Epidermal melanocyte (primary cell): ENCODE data around the gene IFNA17.
"Not testable (repeated sequence)": the region's sequence is repeated elsewhere in the genome, so short reads cannot be mapped to it uniquely, and the experiment has no call there.

Source experiments
- DNase-seq: peaks from one replicate; pipeline ENCODE4 v3.0.0; 2011; ENCODE audit warnings: low spot score; ENCODE audit not compliant: insufficient read length

The IFNA17 gene

DNA sequence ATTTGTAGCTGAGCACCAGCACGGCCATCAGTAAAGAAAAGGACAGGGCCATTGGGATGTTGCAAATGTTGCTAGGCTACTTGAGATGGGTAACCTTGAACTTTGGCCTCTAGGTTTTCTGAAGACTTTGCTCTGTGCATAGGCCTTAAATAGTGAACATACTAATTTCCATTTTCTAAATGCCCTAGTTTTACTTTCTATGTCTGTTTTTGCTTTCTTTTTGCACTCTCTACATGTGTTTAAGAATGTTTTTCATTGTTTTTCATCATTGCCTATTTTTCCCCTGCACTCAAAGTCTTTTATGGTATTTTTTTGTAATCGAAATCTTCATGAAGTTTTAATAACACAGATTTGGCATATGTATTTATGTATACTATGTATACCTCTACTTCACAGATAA, at the start of gene IFNA17:
Gene IFNA17, minus strand, starts transcription at position 101 of the 400 bp plus-strand sequence. Its CDS starts 49 bp downstream, at position 52.
- DNase-seq = no peak

DNA sequence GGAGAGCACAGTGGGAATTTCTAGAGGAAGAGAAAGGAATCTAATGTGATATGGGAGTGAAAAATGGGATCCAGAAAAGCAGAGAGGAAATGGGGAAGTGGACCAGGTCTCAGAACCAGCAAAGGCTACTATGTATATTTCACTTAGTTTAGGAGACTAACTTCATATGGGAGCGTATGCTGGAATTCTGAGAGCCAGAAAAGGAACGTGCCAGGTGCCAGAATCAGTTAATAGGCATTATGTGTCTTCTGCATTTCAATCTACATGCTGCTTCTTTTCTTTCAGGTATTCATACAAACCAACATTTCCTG, 40.3 kb upstream of the IFNA17 start:
- no peak for DNase-seq

DNA sequence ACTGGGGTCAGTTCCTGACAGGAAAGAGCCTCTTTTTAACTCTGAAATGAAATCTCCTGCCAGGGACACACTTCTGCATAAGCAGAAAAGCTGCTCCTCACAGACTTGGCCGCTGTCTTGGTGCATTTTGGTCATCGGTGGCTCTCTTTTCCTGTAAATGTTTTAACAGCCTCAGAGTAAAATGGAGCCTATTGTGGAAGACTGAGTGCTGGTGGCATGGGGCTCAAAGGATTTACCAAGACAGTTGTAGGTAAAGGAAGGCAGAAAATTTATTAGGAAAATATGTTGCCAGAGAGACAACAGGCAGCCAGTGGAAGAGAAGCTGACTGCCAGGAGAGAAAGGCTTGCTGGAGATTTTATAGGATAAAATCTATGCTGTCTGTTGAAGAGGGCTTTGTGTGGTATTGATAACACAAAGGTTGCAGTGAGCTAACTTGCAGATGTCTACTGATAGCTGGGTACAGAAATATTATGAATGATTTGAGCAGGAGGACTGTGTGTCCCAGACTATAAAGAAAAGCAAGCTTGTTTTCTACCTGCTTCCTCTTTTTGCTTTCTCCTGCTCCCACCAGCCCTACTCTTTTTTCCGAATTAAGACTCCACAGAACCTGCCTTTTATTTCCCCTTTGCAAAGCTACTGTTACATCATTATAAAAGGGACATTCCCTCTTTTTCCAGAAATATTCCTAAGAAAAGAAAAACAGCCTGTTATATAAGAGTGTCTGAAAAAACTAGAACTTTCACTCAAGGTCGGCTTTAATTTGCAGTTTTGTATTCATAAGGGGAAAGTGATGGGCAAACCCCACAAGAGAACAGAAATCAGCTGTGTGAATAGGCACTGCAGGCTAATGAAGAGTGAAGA, 39.7 kb upstream of the IFNA17 start:
- no peak for DNase-seq

DNA sequence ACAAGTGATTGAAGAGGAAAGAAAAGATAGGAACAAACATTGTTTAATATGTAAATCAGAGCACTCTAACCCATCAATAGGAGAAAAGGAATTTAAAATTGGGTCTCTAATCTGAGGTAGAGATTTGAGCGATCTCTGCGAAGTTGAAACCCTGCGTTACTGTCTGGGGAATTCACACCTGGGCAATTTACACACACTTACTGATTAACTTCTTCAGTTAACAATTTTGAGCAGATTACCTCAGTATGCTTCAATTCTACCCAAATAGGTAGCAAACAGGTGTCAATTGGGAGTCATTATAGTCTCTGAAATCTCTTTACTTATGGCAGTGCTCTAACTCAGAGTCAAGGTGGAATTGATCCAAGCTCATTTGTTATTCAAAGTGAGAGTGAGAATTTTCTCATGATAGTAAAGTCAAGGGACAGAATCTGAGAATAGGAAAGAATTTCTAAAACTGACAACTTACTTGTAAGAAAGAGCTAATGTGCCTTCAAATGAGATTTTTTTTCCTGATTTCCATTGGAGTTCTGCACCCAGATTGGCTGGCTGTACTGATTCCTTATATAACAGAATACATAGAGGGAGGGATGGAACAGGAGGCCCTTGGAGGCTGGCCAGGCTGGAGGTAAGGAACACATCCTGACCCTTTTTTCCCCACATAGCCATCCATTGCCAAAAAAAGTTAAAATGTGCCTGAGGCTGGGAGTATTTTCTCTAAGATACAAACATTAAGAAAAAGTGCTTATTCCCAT, 38.9 kb upstream of the IFNA17 start:
- DNase-seq = no peak

DNA sequence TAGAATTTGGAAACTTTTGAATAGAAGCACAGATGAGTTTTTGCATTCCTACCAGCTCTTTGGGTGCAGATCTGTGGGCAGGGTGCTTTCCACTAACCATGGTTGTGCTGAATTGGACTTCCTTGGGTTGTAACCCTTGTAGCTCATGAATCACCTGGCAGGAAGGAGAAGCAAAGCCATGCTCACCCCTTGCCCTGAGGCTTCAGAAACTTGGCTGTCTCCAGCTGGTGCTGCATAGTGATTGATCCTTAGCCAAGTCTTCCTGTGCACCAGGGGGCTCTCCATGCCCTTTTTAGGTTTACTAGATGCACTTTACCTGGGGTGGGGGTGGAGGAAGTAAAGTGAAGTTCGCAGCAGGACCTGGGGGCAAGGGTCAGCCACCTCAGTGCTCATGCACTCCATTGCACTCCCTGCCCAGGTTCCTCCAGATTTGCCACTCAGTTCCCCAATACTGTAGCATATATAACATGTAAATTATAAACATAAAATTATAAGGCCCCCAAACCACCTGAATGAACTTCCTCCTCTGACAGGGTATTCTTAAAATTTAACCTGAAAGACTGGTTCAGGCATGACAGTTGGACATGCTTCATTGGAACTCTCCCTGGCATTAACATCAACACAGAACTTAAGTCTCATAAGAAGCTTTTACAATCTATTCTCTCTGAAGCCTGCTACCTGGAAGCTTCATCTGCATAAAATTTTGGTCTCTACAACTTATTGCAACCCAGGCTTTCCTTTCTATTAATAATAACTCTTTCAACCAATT, 37.6 kb upstream of the IFNA17 start:
- DNase-seq = no peak

DNA sequence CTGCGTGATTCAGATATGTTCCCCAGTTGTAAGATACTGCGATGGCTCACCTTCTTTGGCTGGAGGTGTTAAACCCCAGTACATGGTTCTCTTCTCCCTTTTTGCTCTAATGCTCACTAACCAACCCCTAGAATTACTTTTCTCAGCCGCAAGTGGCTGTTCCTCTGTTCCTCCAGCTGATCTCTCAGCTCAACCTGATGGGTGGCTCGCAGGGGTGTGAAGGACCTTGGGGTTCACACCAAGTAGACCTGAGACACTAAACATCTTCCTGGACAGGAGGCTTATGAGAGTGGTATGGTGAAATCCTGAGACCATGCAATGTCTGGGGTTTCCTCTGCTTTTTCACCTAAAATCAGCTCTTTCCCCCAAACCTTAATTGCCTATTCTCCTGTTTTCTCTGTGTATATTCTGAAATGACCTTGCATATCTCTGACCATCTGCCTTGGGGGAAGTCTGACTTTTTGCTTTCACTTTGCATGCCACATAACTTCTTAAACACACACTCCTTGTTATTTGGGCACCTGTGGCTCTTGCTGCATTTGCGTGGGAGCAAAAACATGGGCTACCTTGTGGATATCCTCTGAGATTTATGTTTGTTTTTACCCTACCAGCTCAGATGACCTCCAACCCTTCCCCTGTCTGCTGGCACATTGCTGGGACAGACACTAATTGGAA, 27.7 kb upstream of the IFNA17 start:
- no peak for DNase-seq

DNA sequence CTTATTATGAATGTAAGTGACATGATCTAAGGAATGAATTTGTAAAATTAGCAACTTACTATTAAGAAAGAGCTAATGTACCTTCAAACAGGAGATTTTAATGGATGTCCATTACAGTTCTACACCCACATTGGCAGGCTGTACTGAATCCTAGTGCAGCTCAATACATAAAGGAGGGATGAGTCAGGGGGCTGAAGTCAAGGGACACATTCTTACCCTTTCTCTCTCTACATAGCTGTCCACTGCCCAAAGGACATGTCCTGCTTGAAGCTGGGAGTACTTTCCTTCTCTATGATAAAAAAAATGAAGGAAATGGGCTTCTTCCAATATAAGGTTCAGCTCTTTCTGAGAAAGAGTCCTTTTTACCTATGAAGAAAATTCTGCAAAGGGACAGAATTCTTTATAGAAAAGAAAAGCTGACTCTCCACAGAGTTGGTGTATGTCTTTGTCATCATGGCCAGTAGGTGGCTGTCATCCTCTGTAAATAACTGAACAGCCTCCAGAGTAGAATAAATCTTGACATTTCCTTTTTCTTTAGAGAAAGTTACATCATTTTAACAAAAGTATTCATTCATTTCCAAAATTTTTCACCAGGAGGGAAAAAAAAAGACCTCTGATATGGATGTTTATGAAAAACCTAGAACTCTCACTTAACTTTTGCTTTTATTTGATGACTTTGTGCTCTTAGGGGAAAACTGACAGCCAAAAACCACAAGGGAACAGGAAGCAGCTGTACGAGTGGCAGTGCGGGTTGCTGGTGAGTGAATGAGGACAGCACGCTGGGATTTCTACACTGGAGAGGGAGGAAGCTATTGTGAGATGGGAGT, 24.9 kb upstream of the IFNA17 start:
- peak; percentile 23 for DNase-seq

DNA sequence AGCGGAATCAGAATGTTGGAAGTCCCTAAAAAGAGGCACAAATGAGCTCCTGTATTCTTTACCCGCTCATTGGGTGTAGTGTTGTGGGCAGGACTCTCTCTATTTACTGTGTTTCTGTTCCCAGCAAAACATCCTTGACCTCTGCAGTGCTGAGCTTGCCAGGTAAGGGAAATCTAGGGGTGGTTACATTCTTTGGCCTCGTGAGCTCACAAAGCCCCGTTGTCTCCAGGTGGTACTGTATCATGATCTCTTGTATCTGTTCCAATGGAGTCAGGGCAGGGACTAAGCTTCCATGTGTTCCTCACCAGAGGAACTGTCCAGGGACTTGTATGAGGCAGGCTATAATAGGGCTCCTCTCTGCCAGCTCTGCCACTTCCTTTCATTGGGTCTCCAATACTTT, 23.6 kb upstream of the IFNA17 start:
- DNase-seq = no peak

DNA sequence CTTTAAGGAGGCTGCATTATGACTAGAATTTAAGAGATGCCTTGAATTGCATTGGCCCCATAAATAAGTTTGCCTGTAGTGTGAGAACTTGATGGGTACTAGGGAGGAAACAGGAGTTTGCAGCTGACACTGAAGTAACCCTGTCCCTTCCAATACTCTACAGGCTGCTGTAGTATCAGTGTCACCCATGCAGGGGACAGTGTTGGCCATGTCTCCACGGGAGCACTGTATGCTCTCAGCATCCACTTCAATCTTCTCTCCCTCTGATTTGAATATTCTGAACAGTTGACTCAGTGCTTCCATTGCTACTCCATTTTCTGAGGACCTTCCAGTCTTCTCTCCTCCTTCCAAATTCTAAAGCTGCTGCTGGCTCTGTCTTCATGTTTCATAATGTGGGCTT, 23.2 kb upstream of the IFNA17 start:
- no peak for DNase-seq

DNA sequence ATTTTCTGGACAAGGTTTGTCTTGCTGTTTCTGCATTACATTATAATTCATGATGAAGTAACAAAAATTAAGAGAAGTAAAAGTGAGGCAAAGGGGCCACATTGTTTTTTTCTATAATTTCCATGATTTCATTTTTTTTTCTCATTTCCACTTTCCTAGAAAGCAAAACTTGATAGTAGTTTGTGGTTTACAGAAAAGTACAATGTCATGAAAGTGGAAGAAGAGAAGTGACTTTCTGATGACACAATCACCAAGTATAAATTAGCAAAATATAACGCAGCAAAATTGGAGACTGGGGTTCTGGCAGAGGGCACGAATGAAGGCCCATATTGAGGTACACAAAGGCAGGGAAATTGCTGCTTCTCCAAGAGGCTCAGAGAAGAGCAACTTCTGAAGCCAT, 16.8 kb upstream of the IFNA17 start:
- DNase-seq = no peak

DNA sequence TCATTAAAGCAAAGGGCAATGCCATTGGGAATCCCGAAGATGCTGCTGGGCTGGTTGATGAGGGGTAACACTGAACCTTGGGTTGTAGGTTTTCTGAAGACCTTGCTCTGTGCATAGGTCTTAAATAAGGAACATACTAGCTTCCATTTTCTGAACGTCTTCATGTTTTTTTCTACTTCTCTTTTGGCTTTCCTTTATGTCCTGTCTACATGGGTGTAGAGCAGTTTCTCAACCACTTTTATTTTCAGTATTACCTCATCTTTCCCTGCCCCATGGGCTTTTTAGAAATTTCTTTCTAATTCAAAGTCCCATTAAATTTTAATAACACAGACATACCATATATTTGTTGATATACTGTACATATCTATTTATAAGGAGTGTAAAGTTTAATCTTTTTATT, 11.9 kb upstream of the IFNA17 start, which contains the start of gene IFNA14:
Gene IFNA14, minus strand, starts transcription at position 95 of the 400 bp plus-strand sequence. Its CDS starts 70 bp downstream, at position 25.
- DNase-seq = no peak

DNA sequence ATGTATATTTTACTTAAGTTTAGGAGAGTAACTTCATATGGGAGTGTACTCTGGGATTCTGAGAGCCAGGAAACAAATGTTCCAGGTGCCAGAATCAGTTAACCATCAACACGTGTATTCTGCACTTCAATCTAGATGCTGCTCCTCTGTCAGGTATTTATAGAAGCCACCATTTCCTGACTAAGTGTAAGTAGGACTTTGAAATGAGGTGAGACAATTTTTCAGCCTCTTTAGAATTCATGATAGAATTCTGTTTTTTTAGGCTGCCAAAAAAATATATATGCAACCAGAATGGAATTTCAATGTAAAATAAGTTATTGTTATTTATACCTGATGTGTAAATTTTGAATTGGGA, 8.3 kb upstream of the IFNA17 start:
- not testable (repeated sequence) for DNase-seq

DNA sequence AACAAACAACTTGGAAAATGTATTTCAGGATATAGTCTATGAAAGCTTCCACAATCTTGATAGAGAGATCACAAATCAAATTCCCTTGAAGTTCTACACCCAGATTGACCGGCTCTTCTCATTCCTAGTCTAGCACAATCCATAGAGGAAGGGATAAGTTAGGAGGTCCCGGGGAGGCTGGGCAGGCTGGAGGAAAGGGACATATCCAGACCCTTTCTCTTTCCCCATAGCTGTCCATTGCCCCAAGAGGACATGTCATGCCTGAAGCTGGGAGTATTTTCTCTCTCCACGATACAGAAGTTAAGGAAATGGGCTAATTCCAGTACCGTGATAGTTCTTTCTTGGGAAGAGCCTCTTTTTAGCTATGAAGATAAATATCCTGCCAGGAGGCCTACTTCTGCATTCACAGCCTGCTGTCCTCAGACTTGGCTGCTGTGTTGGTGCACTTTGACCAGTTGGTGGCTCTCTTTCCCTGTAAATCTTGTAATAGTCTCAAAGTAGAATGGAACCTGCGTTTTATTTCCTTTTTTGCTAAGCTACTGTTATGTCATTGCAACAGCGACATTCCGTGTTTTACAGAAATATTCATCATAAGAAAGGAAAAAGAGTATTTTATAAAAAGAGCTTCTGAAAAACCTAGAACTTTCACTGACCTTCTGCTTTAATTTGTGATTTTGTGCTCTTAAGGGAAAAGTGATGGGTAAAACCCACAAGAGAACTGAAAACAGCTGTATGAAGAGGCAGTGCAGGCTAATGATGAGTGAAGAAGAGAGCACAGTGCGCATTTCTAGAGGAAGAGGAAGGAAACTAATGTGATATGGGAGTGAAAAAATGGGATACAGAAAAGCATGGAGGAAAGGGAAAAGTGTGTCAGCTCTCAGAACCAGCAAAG, 7.7 kb upstream of the IFNA17 start:
- DNase-seq = not testable (repeated sequence)

DNA sequence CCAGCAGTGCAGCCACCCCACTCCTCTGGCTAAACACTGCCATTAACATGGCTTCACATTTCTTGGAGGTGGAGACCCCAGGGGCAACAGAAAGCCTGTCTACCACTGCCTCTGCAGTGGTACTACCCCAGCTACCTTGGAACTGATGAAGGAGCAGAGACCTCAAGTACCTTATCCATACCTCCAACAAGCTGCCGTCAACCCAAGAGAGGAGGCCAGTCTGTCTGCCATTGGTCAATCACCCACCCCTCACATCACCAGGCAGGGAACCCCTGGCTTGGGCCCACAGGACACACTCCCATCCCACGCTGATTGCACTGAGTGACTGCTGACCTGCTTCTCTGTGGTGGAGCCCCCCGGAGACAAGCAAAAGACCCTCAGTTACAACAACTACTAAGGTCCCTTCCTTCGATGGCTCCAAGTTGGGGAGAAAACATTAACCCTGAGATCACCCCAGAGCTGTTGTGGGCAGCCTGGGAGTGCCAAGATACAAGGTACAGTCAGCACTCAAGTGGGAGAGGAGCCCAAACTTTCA, 6.2 kb upstream of the IFNA17 start:
- DNase-seq = no peak

DNA sequence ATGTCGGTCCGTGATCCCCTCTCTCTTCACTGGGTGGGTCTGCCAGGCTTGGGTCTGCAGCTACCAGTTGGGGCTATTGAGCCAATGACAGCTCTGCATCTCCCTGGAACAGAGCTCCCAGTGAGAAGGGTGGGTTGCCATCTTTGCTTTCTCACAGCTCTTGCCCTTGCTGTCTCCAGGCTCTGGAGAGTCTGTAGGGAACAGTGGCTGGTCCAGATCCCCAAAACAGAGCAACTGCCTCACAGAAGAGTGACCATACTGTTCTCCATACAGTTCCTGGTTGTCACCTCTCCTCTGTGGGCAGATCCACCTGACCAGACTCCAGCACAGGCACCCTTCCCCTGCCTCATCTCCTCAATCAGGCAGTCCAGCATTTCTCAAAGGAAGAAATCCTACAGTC, 5.2 kb upstream of the IFNA17 start:
- DNase-seq = no peak

DNA sequence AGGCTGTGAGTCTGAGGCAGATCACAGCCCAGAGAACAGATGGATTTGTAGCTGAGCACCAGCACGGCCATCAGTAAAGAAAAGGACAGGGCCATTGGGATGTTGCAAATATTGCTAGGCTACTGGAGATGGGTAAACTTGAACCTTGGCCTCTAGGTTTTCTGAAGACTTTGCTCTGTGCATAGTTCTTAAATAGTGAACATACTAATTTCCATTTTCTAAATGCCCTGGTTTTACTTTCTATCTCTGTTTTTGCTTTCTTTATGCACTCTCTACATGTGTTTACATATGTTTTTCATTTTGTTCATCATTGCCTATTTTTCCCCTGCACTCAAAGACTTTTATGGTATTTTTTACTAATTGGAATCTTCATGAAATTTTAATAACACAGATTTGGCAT, 10.8 kb downstream of the IFNA17 start, which contains the start of gene IFNA16:
Gene IFNA16, minus strand, starts transcription at position 101 of the 400 bp plus-strand sequence. Its CDS starts 6 bp downstream, at position 95.
- not testable (repeated sequence) for DNase-seq

DNA sequence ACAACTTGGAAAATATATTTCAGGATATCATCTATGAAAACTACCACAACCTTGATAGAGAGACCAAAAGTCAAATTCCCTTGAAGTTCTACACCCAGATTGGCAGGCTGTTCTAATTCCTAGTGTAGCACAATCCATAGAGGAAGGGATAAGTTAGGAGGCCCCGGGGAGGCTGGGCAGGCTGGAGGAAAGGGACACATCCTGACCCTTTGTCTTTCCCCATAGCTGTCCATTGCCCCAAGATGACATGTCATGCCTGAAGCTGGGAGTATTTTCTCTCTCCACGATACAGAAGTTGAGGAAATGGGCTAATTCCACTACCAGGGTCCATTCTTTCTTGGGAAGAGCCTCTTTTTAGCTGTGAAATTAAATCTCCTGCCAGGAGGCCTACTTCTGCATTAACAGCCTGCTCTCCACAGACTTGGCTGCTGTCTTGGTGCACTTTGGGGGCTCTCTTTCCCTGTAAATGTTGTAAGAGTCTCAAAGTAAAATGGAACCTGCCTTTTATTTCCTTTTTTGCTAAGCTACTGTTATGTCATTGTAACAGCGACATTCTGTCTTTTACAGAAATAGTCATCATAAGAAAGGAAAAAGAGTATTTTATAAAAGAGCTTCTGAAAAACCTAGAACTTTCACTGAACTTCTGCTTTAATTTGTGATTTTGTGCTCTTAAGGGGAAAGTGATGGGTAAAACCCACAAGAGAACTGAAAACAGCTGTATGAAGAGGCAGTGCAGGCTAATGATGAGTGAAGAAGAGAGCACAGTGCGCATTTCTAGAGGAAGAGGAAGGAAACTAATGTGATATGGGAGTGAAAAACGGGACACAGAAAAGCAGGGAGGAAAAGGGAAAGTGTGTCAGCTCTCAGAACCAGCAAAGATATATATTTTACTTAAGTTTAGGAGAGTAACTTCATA, 14.4 kb downstream of the IFNA17 start:
- not testable (repeated sequence) for DNase-seq

DNA sequence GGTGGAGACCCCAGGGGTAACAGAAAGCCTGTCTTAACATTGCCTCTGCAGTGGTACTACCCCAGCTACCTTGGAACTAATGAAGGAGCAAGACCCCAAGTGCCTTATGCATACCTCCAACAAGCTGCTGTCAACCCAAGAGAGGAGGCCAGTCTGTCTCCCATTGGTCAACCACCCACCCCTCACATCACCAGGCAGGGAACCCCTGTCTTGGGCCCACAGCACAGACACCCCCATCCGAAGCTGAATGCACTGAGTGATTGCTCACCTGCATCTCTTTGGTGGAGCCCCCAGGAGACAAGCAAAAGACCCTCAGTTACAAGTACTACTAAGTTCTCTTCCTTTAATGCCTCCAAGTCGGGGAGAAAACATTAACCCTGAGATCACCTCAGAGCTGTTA, 15.9 kb downstream of the IFNA17 start:
- DNase-seq = not testable (repeated sequence)
